H1 (cell line): ENCODE data around the gene MACROD1. TPM values are rescaled to one million over a fixed set of nuclear protein-coding genes. Genes with fewer than 3 reads are reported as not detected.

Experiments
- CTCF ChIA-PET: fragments of 300-600 bp; sonication (Branson Sonifier 250); formaldehyde crosslinking; loops from one replicate; lab custom pipeline; 2021; ENCODE audit not compliant: partially characterized antibody; lab: Charles Lee
- POLR2A ChIA-PET: fragments of 300-600 bp; sonication (Branson Sonifier 250); formaldehyde crosslinking; loops from one replicate; lab custom pipeline; 2021; ENCODE audit warnings: inconsistent platforms; ENCODE audit not compliant: partially characterized antibody; lab: Charles Lee
- DNase-seq, 2 experiments: peaks; one replicate each; pipeline versions ENCODE4 v3.0.0 to v3.0.0-alpha.2; 2010 to 2022; ENCODE audit warnings: low spot score in 2 of 2, low read depth in 1 of 2, mixed read lengths in 1 of 2
- FAIRE-seq: peaks from 2 replicates; lab custom pipeline; 2011; peaks lifted over from hg19 to GRCh38; lab: Jason Lieb, UNC
- H2AFZ ChIP-seq: 2 replicates; pipeline ENCODE4 v1.8.1; 2012; ENCODE audit warnings: low read length, inconsistent platforms
- H2AK5ac ChIP-seq: 2 replicates; pipeline ENCODE4 v1.6.1; 2013; ENCODE audit warnings: low read depth, low read length
- H2BK120ac ChIP-seq: replicated peaks from 2 replicates; pipeline ENCODE3; 2013; ENCODE audit warnings: low read depth, low read length, inconsistent platforms
- H2BK12ac ChIP-seq: 2 replicates; pipeline ENCODE4 v1.6.1; 2013; ENCODE audit warnings: low read depth, low read length
- H2BK15ac ChIP-seq: 2 replicates; pipeline ENCODE4 v1.6.1; 2013; ENCODE audit warnings: low read length
- H2BK20ac ChIP-seq: 2 replicates; pipeline ENCODE4 v1.6.1; 2013; ENCODE audit warnings: low read length
- H2BK5ac ChIP-seq: 2 replicates; pipeline ENCODE4 v1.6.1; 2013; ENCODE audit warnings: low read depth, low read length
- H3K14ac ChIP-seq: 2 replicates; pipeline ENCODE4 v1.6.1; 2013; ENCODE audit warnings: inconsistent platforms; ENCODE audit not compliant: insufficient read length
- H3K18ac ChIP-seq: 2 replicates; pipeline ENCODE4 v1.6.1; 2013; ENCODE audit warnings: low read length; ENCODE audit errors: extremely low read depth
- H3K23ac ChIP-seq: 2 replicates; pipeline ENCODE4 v1.6.1; 2013; ENCODE audit warnings: inconsistent platforms; ENCODE audit not compliant: insufficient read length
- H3K23me2 ChIP-seq: 2 replicates; pipeline ENCODE4 v1.6.1; 2013; ENCODE audit warnings: low read depth, low read length
- H3K27ac ChIP-seq: 2 replicates; pipeline ENCODE4 v1.6.1; 2011; ENCODE audit warnings: low read depth, low read length, inconsistent platforms
- H3K27me3 ChIP-seq, 4 experiments: replicated peaks in 1 of 4; 1 replicate in 1 of 4; 2 replicates in 3 of 4; pipeline versions ENCODE4 v1.6.1 to v1.8.1; 2011 to 2013; ENCODE audit warnings: low read length in 3 of 4, mild to moderate bottlenecking in 3 of 4, inconsistent platforms in 2 of 4, mixed read lengths in 2 of 4, moderate library complexity in 1 of 4; ENCODE audit not compliant: control insufficient read depth in 3 of 4, insufficient read depth in 3 of 4; ENCODE audit errors: extremely low read depth in 1 of 4
- H3K36me3 ChIP-seq, 4 experiments: 2 replicates each; pipeline versions ENCODE4 v1.6.1 to v1.8.1; 2011 to 2013; ENCODE audit warnings: mild to moderate bottlenecking in 4 of 4, low read length in 3 of 4, moderate library complexity in 2 of 4, control low read depth in 1 of 4, inconsistent platforms in 1 of 4; ENCODE audit not compliant: insufficient read depth in 4 of 4, control insufficient read depth in 2 of 4
- H3K4ac ChIP-seq: replicated peaks from 2 replicates; pipeline ENCODE3; 2013; ENCODE audit warnings: low read length, low read depth, mixed read lengths, inconsistent platforms; ENCODE audit not compliant: insufficient read length
- H3K4me1 ChIP-seq, 4 experiments: replicated peaks in 1 of 4; 1 replicate in 1 of 4; 2 replicates in 3 of 4; pipeline versions ENCODE4 v1.6.1 to v1.8.1; 2011 to 2013; ENCODE audit warnings: low read length in 3 of 4, inconsistent platforms in 2 of 4, mixed read lengths in 1 of 4; ENCODE audit not compliant: insufficient read depth in 4 of 4, control insufficient read depth in 3 of 4
- H3K4me2 ChIP-seq, 2 experiments: 2 replicates each; pipeline versions ENCODE4 v1.6.1 to v1.8.1; 2011 to 2013; ENCODE audit warnings: low read depth in 2 of 2, low read length in 2 of 2, control low read depth in 1 of 2, inconsistent platforms in 1 of 2, mild to moderate bottlenecking in 1 of 2; ENCODE audit not compliant: insufficient read depth in 1 of 2
- H3K4me3 ChIP-seq, 4 experiments: fragments of 200-600, 300-600 bp in 1 of 4; sonication (generic), shearing (Covaris generic), sonication (Bioruptor Twin) in 1 of 4; 2 replicates each; pipeline versions ENCODE4 v1.5.1 to v1.8.1; 2011 to 2016; ENCODE audit warnings: low read length in 4 of 4, low read depth in 3 of 4, control low read depth in 2 of 4, inconsistent platforms in 2 of 4, mild to moderate bottlenecking in 2 of 4, mixed read lengths in 1 of 4, moderate library complexity in 1 of 4; ENCODE audit not compliant: insufficient read depth in 2 of 4; ENCODE audit errors: extremely low read depth in 1 of 4
- H3K56ac ChIP-seq: replicated peaks from 2 replicates; pipeline ENCODE3; 2013; ENCODE audit warnings: low read depth, mild to moderate bottlenecking, mixed read lengths, low read length, inconsistent platforms; ENCODE audit not compliant: insufficient read length
- H3K79me1 ChIP-seq: 2 replicates; pipeline ENCODE4 v1.6.1; 2013; ENCODE audit warnings: low read depth, low read length, control low read depth
- H3K79me2 ChIP-seq, 2 experiments: 2 replicates each; pipeline versions ENCODE4 v1.6.1 to v1.8.1; 2012 to 2013; ENCODE audit warnings: low read length in 2 of 2, mild to moderate bottlenecking in 2 of 2, inconsistent platforms in 1 of 2; ENCODE audit not compliant: insufficient read depth in 2 of 2, control insufficient read depth in 1 of 2
- H3K9ac ChIP-seq, 4 experiments: replicated peaks in 1 of 4; 1 replicate in 1 of 4; 2 replicates in 3 of 4; pipeline versions ENCODE4 v1.6.1 to v1.8.1; 2011 to 2013; ENCODE audit warnings: low read depth in 3 of 4, low read length in 3 of 4, control low read depth in 2 of 4, mild to moderate bottlenecking in 2 of 4, moderate library complexity in 2 of 4, inconsistent platforms in 1 of 4; ENCODE audit errors: extremely low read depth in 1 of 4
- H3K9me3 ChIP-seq, 2 experiments: 2 replicates each; pipeline versions ENCODE4 v1.6.1 to v1.8.1; 2012 to 2013; ENCODE audit warnings: mild to moderate bottlenecking in 2 of 2, moderate library complexity in 2 of 2, control low read depth in 1 of 2, inconsistent platforms in 1 of 2, low read depth in 1 of 2, low read length in 1 of 2, mixed read lengths in 1 of 2; ENCODE audit not compliant: insufficient read depth in 2 of 2
- H4K20me1 ChIP-seq, 2 experiments: replicated peaks in 1 of 2; 2 replicates each; pipeline versions ENCODE3 to v1.8.1; 2011 to 2013; ENCODE audit warnings: inconsistent platforms in 2 of 2, low read length in 2 of 2, mild to moderate bottlenecking in 1 of 2; ENCODE audit not compliant: insufficient read depth in 2 of 2, control insufficient read depth in 1 of 2
- H4K5ac ChIP-seq: 2 replicates; pipeline ENCODE4 v1.6.1; 2013; ENCODE audit warnings: low read length, low read depth, mixed read lengths, inconsistent platforms; ENCODE audit not compliant: insufficient read length
- H4K8ac ChIP-seq: 2 replicates; pipeline ENCODE4 v1.8.0; 2013; ENCODE audit warnings: mild to moderate bottlenecking, moderate library complexity, low read length, inconsistent platforms; ENCODE audit not compliant: insufficient read depth; ENCODE audit errors: extremely low read depth
- H4K91ac ChIP-seq: replicated peaks from 2 replicates; pipeline ENCODE3; 2013; ENCODE audit warnings: low read length, mixed read lengths, inconsistent platforms; ENCODE audit not compliant: insufficient read length
- ATF3 ChIP-seq: IDR thresholded peaks from 2 replicates; pipeline ENCODE4 v1.6.1; 2011; ENCODE audit warnings: low read depth, mild to moderate bottlenecking, low read length; ENCODE audit not compliant: insufficient read depth
- HDAC6 ChIP-seq: IDR thresholded peaks from one replicate; pipeline ENCODE4 v1.7.1; 2012; ENCODE audit warnings: low read depth, mild to moderate bottlenecking, inconsistent platforms, low read length, moderate library complexity
- NANOG ChIP-seq: IDR thresholded peaks from 2 replicates; pipeline ENCODE4 v1.6.1; 2011; ENCODE audit warnings: low read length, low read depth, mild to moderate bottlenecking, inconsistent platforms; ENCODE audit not compliant: insufficient read depth, poor library complexity, severe bottlenecking
- SAP30 ChIP-seq: fragments of 300-600 bp; sonication (generic); IDR thresholded peaks from 2 replicates; pipeline ENCODE4 v1.7.1; 2012; ENCODE audit warnings: low read length, moderate library complexity, mild to moderate bottlenecking, inconsistent platforms; ENCODE audit not compliant: insufficient read depth, insufficient replicate concordance
- TCF12 ChIP-seq: IDR thresholded peaks from 2 replicates; pipeline ENCODE4 v1.6.1; 2011; ENCODE audit warnings: low read depth, mild to moderate bottlenecking, low read length
- WGBS, 2 experiments: shearing (Covaris generic) in 1 of 2; methylation state at CpG; one replicate each; pipeline versions ENCODE4 v1.1.6 to v1.1.7; 2013 to 2015; ENCODE audit warnings: low lambda C conversion rate in 2 of 2, mixed read lengths in 2 of 2, inconsistent platforms in 1 of 2, low coverage in 1 of 2, missing lambda C conversion rate in 1 of 2; ENCODE audit not compliant: insufficient replicate concordance in 2 of 2, insufficient coverage in 1 of 2, insufficient read length in 1 of 2; ENCODE audit errors: extremely low coverage in 1 of 2, missing lambda C conversion rate in 1 of 2; 5-methylcytosine and 5-hydroxymethylcytosine counted together
- polyA plus RNA-seq, 7 experiments: library from polyadenylated mRNA; depleted of rRNA in 3 of 7; stranded (reverse) in 5 of 7; unstranded in 2 of 7; fragments of >200 nt in 5 of 7; fragments of 200-250 nt in 2 of 7; gene quantifications; 1 replicate in 5 of 7; 2 replicates in 1 of 7; 4 replicates in 1 of 7; pipeline versions ENCODE4 v1.2.1 to v1.2.3, GENCODE V29; 2011 to 2013; ENCODE audit warnings: missing spikeins in 2 of 7, mixed read lengths in 2 of 7
- total RNA-seq: library from RNA; stranded (reverse); fragmentation: NEBNext Ultra II Directional; extraction: Animal tissue kit (Norgen Biotek cat#: 25700); gene quantifications from 2 replicates; pipeline ENCODE4 v1.2.1, GENCODE V29; 2021
- TF ChIP-seq, protein P1 (sequence below): IDR thresholded peaks from 2 replicates; pipeline ENCODE4 v1.6.1; 2012; ENCODE audit warnings: low read length, inconsistent platforms

MACROD1 gene
- total and polyA plus RNA-seq, 2 of the 8 experiments (the other 6 are each of a cell fraction or from before 2014, with no cell fraction given), result 19.5 to 34.1 TPM

GRCh38 chr11:64001484-64002420 is 164.2 kb downstream of the MACROD1 start:
- no peak for DNase-seq
- no peak overlapping the region for H3K9ac ChIP-seq
- 0 out of 2 replicates have a peak overlapping the region, but pooled peaks have one; percentile 49 for H2AK5ac ChIP-seq
- CTCF ChIA-PET, result interaction anchor here (0.5 to 6.8 kb wide), 37 partner anchors 8 to 687 kb away, joined by 3 to 171 read pairs (median 6); partner anchors contain the start of gene FLRT1
- H3K79me1 ChIP-seq, result no peaks in the 10 kb centered on the region
- no peak overlapping the region for H2BK20ac ChIP-seq
- no peaks in the 10 kb centered on the region for H3K9me3 ChIP-seq
- H4K8ac ChIP-seq, result peak overlapping the region; percentile 3
- H3K18ac ChIP-seq, result no peak overlapping the region
- peaks cover 6 to 12% (median 9%) of the 10 kb centered on the region in 4 experiments for H3K36me3 ChIP-seq
- no peak overlapping the region for H3K56ac ChIP-seq
- H3K14ac ChIP-seq, result no peak overlapping the region
- FAIRE-seq, result no peak
- H2BK5ac ChIP-seq, result no peak overlapping the region
- peaks cover 20 to 51% (median 39%) of the 10 kb centered on the region in 4 experiments for H3K27me3 ChIP-seq
- H3K23me2 ChIP-seq, result peaks cover 18% of the 10 kb centered on the region; the same call in 1 of the 2 replicates
- H4K20me1 ChIP-seq, result peaks cover 0 to 16% of the 10 kb centered on the region in 2 experiments
- no peak overlapping the region for H3K23ac ChIP-seq
- TF ChIP-seq HDAC6 (no peak), TCF12 (no peak), ATF3 (no peak), NANOG (no peak), SAP30 (no peak)
- TF ChIP-seq, protein P1, sequence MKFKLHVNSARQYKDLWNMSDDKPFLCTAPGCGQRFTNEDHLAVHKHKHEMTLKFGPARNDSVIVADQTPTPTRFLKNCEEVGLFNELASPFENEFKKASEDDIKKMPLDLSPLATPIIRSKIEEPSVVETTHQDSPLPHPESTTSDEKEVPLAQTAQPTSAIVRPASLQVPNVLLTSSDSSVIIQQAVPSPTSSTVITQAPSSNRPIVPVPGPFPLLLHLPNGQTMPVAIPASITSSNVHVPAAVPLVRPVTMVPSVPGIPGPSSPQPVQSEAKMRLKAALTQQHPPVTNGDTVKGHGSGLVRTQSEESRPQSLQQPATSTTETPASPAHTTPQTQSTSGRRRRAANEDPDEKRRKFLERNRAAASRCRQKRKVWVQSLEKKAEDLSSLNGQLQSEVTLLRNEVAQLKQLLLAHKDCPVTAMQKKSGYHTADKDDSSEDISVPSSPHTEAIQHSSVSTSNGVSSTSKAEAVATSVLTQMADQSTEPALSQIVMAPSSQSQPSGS, result no peak
- TF ChIP-seq, all 59 proteins: peak for 0
- H3K79me2 ChIP-seq, result no peaks in the 10 kb centered on the region
- WGBS, 2 experiments, result 90% methylated on average over 22 of the region's 23 CpGs; no CpG with 5 or more reads in 1 of the 2 experiments
- H2AFZ ChIP-seq, result no peak overlapping the region
- POLR2A ChIA-PET, result interaction anchor here (0.8 to 5.1 kb wide), 13 partner anchors 10 to 183 kb away, joined by 3 to 46 read pairs (median 3); partner anchors contain the start of gene OTUB1
- H2BK12ac ChIP-seq, result no peak overlapping the region
- no peak overlapping the region for H3K27ac ChIP-seq
- peaks cover 2 to 26% (median 12%) of the 10 kb centered on the region in 4 experiments; a peak in 6 of 7 replicates for H3K4me1 ChIP-seq
- no peak overlapping the region for H3K4me2 ChIP-seq
- no peak overlapping the region for H3K4me3 ChIP-seq
- H3K4ac ChIP-seq, result no peak overlapping the region
- no peak overlapping the region for H4K91ac ChIP-seq
- H2BK15ac ChIP-seq, result peak overlapping the region; percentile 81; the same call in 1 of the 2 replicates
- H2BK120ac ChIP-seq, result no peak overlapping the region
- H4K5ac ChIP-seq, result no peak overlapping the region
